HT-29 (cell line): ENCODE results near the gene ARAP1. TPM values are rescaled to one million over a fixed set of nuclear protein-coding genes. Genes with fewer than 3 reads are reported as not detected.

ENCODE experiments used
- DNase-seq: peaks from one replicate; pipeline ENCODE4 v3.0.0-alpha.2; 2015; ENCODE audit warnings: low spot score
- total RNA-seq: library from RNA; depleted of rRNA; stranded (reverse); fragments of >200 nt; shearing (Covaris generic); gene quantifications from 2 replicates; pipeline ENCODE4 v1.2.3, GENCODE V29; 2014

The ARAP1 gene
- total RNA-seq, 1 experiment from 2014 or later = 161 TPM

GRCh38 chr11:72743321-72744221, 8.6 kb downstream of the ARAP1 start:
- DNase-seq = no peak

GRCh38 chr11:72742513-72743320, 9.5 kb downstream of the ARAP1 start:
- DNase-seq = no peak

GRCh38 chr11:72741849-72742512, 10.2 kb downstream of the ARAP1 start:
- no peak for DNase-seq

GRCh38 chr11:72741429-72741833, 10.8 kb downstream of the ARAP1 start:
- no peak for DNase-seq

- no peak for DNase-seq
Measured at GRCh38 chr11:72740562-72741428, 11.4 kb downstream of the ARAP1 start.

- DNase-seq = no peak
Measured at GRCh38 chr11:72740060-72740424, 12.2 kb downstream of the ARAP1 start.

- no peak for DNase-seq
Measured at GRCh38 chr11:72739240-72740059, 12.8 kb downstream of the ARAP1 start.

- DNase-seq = no peak
Measured at GRCh38 chr11:72738199-72739141, 13.7 kb downstream of the ARAP1 start.

DNA sequence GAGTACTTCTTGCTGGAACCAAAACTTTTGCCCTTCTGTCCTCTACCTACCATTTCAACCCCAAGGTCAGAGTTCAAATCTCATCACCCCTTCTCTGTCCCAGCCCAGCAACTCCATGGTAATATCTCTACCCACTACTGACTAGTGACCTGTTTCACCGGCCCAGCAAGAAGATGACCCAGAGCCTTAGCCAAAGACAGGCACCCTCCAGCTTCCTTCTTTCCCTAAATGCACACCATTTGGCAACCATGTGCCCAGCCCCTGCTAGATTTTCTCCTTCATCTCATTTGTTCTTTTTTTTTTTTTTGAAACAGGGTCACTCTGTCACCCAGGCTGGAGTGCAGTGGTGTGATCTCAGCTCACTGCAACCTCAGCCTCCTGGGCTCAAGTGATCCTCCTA, 14.9 kb downstream of the ARAP1 start:
- no peak for DNase-seq

DNA sequence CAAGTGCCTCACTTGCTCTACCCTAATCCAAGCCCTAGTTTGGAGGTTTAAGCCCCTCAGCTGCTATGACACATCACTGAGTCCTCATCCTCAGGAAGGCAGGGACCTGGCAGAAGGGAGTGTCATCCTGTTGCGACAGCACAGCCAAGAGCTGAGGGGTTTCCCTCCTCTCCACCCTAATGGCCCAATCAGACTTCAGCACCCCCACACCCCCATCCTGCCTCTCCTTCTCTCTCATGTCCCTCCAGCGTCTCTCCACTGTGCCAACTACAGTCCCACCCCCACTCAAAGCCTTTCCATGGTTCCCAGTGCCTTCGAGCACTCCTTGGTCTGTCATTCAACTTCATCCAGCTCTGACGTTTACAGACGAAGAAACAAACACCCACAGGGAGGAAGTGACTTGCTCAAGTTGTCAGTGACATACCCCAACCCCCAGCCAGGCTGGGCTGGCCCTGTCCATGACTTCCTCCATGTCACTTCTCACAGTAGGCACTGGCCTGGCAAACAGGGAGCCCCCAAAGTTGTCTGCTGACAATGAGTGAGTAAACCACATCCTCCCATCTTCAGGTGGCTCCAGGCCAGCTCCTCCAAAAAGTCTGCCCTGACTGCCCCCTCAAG, 15.6 kb downstream of the ARAP1 start:
- DNase-seq = no peak

GRCh38 chr11:72735495-72736027, 16.6 kb downstream of the ARAP1 start:
- peak; percentile 11 for DNase-seq

DNA sequence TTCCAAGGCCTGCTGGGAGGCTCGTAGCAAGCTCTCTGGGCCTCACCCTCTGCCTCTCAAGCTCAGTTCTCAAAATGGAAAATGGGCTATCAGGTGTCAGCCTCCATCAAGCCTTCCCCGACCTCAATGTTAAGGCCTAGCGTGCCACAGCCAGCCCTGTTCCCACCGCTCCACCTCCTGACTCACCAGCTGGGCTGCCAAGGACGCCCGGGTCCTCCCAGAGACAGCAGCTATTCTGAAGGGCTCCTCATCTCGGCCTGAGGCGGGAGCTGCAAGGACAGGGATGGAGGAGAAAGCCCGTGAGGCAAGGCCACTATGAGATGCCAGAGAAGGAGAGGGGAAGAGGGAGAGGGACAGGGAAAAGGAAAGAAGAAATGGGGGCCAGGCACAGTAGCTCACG, 19.9 kb downstream of the ARAP1 start:
- DNase-seq = no peak

DNA sequence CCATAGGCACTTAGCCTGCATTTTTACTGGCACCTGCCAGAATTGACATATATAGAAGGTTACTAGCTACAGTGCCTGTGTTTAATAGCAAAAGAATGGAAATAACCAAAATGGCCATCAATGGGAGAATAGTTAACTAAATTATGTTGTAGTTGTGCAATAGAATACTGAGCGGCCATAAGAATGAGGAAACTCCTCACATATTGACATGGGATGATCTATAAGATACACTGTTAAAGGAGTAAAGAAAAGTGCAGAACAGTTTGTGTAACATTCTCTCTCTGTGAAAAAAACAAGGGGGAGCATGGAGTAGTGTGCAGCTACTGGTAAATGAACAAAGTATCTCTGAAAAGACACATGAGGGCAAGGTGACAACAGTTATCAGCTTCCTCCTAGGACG, 21.5 kb downstream of the ARAP1 start:
- DNase-seq = no peak

DNA sequence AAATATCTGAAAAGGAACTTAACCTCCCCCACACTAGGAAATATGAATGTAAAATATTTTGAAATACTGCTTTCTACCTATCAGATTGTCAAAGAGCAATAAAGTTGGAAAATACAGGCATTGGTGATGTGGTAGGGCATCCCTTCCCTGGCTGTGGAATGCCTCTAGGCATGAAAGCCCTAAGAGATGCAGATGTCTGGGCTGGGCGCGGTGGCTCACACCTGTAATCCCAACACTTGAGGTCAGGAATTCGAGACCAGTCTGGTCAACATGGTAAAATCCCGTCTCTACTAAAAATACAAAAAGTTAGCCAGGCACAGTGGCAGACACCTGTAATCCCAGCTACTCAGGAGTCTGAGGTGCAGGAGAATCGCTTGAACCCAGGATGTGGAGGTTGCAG, 22.0 kb downstream of the ARAP1 start:
- no peak for DNase-seq

DNA sequence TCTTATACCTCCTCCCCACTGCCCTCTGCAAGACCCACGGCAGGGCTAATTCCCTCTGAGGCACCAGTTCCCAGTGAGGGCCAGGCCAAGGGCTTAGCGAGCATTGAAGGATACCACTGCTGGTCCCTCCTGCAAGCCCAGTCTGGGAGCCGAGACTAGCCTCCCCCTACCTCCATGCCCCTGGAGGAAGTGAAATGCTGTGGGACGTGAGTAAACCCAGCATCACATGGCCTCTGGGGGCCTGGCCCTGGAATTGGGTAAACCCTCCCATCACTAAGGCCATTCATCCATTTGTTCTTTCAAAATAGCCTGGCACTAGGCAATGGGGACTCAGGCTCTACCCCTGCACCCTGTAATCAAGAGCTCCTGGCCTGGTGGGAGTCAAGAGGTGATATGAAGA, 24.7 kb downstream of the ARAP1 start:
- no peak for DNase-seq

DNA sequence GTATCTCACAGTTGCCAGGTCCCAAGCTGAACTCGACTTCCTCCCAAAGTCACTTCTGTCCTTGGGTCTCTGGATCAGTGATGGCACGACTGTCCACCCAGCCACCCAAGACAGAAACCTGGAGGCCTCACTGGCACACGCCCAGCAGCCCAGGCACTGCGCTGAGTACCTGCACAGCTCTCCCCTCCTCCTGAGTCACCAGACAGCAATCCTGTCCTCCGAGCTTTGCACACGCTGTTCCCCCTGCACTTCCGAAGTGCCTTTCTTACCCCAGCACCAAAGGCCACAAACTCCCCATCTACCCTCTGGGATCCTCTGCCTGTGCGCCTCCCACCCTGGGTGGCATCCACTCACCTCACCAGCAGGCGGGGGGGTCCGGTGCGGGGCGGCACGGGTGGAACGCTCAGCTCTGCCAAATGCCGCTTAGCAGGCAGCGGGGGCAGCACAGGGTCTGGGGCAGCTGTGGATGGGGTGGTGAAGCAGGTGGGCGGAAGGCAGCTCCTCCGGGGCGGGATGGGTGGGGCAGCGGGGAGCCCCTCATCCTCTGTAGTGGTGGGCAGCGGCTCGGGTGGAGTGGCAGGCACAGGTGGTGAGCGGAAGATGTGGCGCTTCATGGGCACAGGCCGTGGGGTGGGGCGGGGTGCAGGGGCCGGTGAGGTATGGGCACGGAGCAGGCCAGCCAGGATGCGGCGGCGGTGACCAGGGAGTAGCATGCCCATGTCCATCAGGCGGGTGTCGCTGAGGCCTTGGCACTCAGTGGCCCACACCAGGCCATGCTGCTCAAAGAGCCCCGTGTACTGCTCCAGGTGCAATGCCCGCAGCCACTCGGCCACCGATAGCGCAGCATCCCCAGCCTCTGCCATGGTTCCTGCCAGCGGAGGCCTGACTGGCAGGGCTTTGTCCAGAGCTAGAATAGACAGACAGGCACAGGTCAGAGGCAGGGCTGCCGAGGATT, 25.7 kb downstream of the ARAP1 start:
- no peak for DNase-seq

GRCh38 chr11:72725724-72726028, 26.5 kb downstream of the ARAP1 start:
- DNase-seq = no peak
